Suprapubic skin (tissue), 3 donors: ENCODE measurements around the gene MS4A10.

ENCODE experiments used
- EP300 ChIP-seq: sonication (generic); formaldehyde crosslinking; IDR thresholded peaks from one replicate; pipeline ENCODE4 v1.6.1; 2017; ENCODE audit warnings: antibody characterized with exemption
- TF ChIP-seq, protein P1 (sequence below), 2 donors: fragments of 200-600 bp in 1 of 2; fragments of 450-650 bp in 1 of 2; sonication (generic) in 1 of 2; IDR thresholded peaks; one replicate each; pipeline ENCODE4 v1.5.1; 2016 to 2019; ENCODE audit warnings: antibody characterized with exemption in 2 of 2, mild to moderate bottlenecking in 1 of 2, moderate library complexity in 1 of 2

DNA sequence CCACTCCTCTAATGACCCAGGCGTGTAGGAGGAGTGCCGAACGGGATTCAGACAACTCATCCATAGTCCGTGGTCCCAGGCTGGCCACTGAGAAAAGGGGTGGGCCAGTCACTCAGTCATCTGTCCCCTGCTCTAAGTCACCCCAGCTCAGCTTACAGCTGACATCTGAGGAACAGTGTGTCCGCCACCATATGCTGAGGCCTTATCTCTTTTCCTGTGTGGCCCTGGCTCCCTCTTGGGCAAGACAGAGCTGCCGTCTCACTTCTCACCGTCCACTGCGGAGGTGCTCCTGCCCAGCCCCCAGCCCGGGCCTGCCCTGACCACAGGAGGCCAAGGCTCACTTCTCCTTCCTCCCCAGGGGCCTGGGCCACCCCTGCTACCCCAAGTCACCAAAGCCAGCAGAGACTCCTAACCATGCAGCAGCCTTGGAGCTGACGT lies 63.6 kb downstream of the MS4A10 start:
- TF ChIP-seq, protein P1, sequence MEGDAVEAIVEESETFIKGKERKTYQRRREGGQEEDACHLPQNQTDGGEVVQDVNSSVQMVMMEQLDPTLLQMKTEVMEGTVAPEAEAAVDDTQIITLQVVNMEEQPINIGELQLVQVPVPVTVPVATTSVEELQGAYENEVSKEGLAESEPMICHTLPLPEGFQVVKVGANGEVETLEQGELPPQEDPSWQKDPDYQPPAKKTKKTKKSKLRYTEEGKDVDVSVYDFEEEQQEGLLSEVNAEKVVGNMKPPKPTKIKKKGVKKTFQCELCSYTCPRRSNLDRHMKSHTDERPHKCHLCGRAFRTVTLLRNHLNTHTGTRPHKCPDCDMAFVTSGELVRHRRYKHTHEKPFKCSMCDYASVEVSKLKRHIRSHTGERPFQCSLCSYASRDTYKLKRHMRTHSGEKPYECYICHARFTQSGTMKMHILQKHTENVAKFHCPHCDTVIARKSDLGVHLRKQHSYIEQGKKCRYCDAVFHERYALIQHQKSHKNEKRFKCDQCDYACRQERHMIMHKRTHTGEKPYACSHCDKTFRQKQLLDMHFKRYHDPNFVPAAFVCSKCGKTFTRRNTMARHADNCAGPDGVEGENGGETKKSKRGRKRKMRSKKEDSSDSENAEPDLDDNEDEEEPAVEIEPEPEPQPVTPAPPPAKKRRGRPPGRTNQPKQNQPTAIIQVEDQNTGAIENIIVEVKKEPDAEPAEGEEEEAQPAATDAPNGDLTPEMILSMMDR (IDR thresholded peaks at IDR 0.05) = no peak
- no peak for TF ChIP-seq EP300
